ENCODE measurements around the gene ARID3C. TPM values are rescaled to one million over a fixed set of nuclear protein-coding genes. Genes with fewer than 3 reads are reported as not detected.

ARID3C gene
- total and polyA plus RNA-seq, 10 of the 15 experiments (the other 5 are each of a cell fraction or from before 2014, with no cell fraction given), result not detected

- TF ChIP-seq SMC3 (IDR thresholded peaks at IDR 0.05; ENCODE audit: borderline replicate concordance, low read length), result no peak
- no peak for TF ChIP-seq SUPT20H (IDR thresholded peaks at IDR 0.05; ENCODE audit: borderline replicate concordance, control insufficient read depth, low read depth, low read length)
Observed at GRCh38 chr9:34572628-34573027, 56.2 kb downstream of the ARID3C start (continued).

- FAIRE-seq, result no peak
Observed at GRCh38 chr9:34572092-34572491, 56.8 kb downstream of the ARID3C start.

More at GRCh38 chr9:34572092-34572491, 56.8 kb downstream of the ARID3C start:
- BruUV-seq (replicated peaks), result no TSS peak
- Histone ChIP-seq H3K36me3 (ENCODE audit: control insufficient read depth in 2 of 2, insufficient read depth in 2 of 2, low read length in 1 of 2) (no peaks in the 10 kb centered on the region), H3K4me1 (ENCODE audit: control insufficient read depth, insufficient read depth, low read length) (no peaks in the 10 kb centered on the region), H3K9ac (ENCODE audit: control insufficient read depth, insufficient read depth, low read length) (no peak overlapping the region), H3K9me3 (replicated peaks; ENCODE audit: control insufficient read depth, insufficient read depth, low read length) (no peaks in the 10 kb centered on the region), H3K27ac (ENCODE audit: control insufficient read depth, insufficient read depth) (no peak overlapping the region), H2AFZ (ENCODE audit: control insufficient read depth, low read depth, low read length) (no peak overlapping the region), H3K4me2 (ENCODE audit: control insufficient read depth, insufficient read depth) (no peak overlapping the region), H3K27me3 (replicated peaks in 1 of 2; ENCODE audit: control insufficient read depth in 2 of 2, insufficient read depth in 2 of 2, low read length in 1 of 2) (peaks cover 4 to 7% of the 10 kb centered on the region in 2 experiments; a peak in 3 of 4 replicates), H3K4me3 (no peak overlapping the region), H3K79me2 (ENCODE audit: control insufficient read depth, insufficient read depth, low read length) (no peaks in the 10 kb centered on the region), H4K20me1 (ENCODE audit: control insufficient read depth, insufficient read depth) (peaks cover 3% of the 10 kb centered on the region; the same call in 1 of the 2 replicates)
- SMC1A ChIA-PET (ENCODE audit: uncharacterized antibody, unreplicated experiment), result no interaction called here
- TF ChIP-seq SPI1 (IDR thresholded peaks at IDR 0.05; ENCODE audit: borderline replicate concordance, insufficient read depth, low read depth, low read length) (peak; percentile 67), ZBTB33 (IDR thresholded peaks at IDR 0.05) (no peak)
- intact Hi-C loops (cut with micrococcal nuclease; ENCODE audit: unreplicated experiment) (no loop called here), in situ Hi-C loops (cut with MboI) (no loop called here)
- ATAC-seq (no peak), DNase-seq (ENCODE audit: low read depth, low spot score) (no peak)
- CTCF ChIA-PET, result no interaction called here
- POLR2A ChIA-PET, result no interaction called here
- RAD21 ChIA-PET (ENCODE audit: unreplicated experiment), result no interaction called here
